ENCODE results near the gene MMP19. TPM values are rescaled to one million over a fixed set of nuclear protein-coding genes. Genes with fewer than 3 reads are reported as not detected.

Gene MMP19
- total and polyA plus RNA-seq, 3 donors from 2014 or later, result 1.3 to 6.5 (median 1.3) TPM

GRCh38 chr12:55818140-55818728 lies 24.5 kb downstream of the MMP19 start:
- Histone ChIP-seq H3K4me1 (peaks cover 21% of the 10 kb centered on the region), H3K4me3 (peak overlapping the region; percentile 89 to 93), H3K27me3 (no peaks in the 10 kb centered on the region), H3K27ac (peak overlapping the region; percentile 59 to 79), H3K9me3 (no peaks in the 10 kb centered on the region), H3K36me3 (ENCODE audit: low read depth, missing control alignments) (no peaks in the 10 kb centered on the region)
- 0 to 1% methylated on average over 16 to 17 of the region's 17 CpGs for WGBS, 2 donors
- intact Hi-C loops (cut with DNase I; ENCODE audit: low total_unique reads), result no loop called here
- no peak for TF ChIP-seq POLR2A (IDR thresholded peaks at IDR 0.05)
- TF ChIP-seq CTCF (IDR thresholded peaks at IDR 0.05), result no peak
- DNase-seq, result no peak

- H3K4me3 ChIP-seq, result peak within 1 kb of the TSS; percentile 89 to 93
- DNase-seq, result peak; percentile 100
- H3K27ac ChIP-seq, result peak within 1 kb of the TSS; percentile 93 to 94
- H3K4me1 ChIP-seq, result peaks cover 21% of the 10 kb centered on the region
- TF ChIP-seq POLR2A (IDR thresholded peaks at IDR 0.05), result no peak
- TF ChIP-seq CTCF (IDR thresholded peaks at IDR 0.05), result peak in 1 of 3 experiments; percentile 23
- no peaks in the 10 kb centered on the region for H3K36me3 ChIP-seq (ENCODE audit: low read depth, missing control alignments)
- H3K9me3 ChIP-seq, result no peaks in the 10 kb centered on the region
- 0% methylated on average over 38 of the region's 38 CpGs for WGBS, 2 donors
- no peaks in the 10 kb centered on the region for H3K27me3 ChIP-seq
- intact Hi-C loops (cut with DNase I; ENCODE audit: low total_unique reads), result no loop called here
Measured at GRCh38 chr12:55817345-55818139, 25.2 kb downstream of the MMP19 start, which contains the start of the genes ORMDL2 and SARNP. ORMDL2 (plus strand) TSS chr12:55818041; CDS start chr12:55819000, 959 bp downstream. SARNP (minus strand) TSS chr12:55817724; CDS start chr12:55817701, 23 bp downstream.

- Histone ChIP-seq H3K27me3 (no peaks in the 10 kb centered on the region), H3K36me3 (ENCODE audit: low read depth, missing control alignments) (no peaks in the 10 kb centered on the region), H3K4me1 (peaks cover 21% of the 10 kb centered on the region), H3K4me3 (peak overlapping the region; percentile 89 to 93), H3K27ac (peak overlapping the region; percentile 93 to 94), H3K9me3 (no peaks in the 10 kb centered on the region)
- TF ChIP-seq CTCF (IDR thresholded peaks at IDR 0.05), result no peak
- no peak for TF ChIP-seq POLR2A (IDR thresholded peaks at IDR 0.05)
- WGBS, 2 donors, result 0% methylated on average over 14 of the region's 14 CpGs
- intact Hi-C loops (cut with DNase I; ENCODE audit: low total_unique reads), result no loop called here
- DNase-seq, result no peak
Measured at GRCh38 chr12:55816881-55817344, 25.8 kb downstream of the MMP19 start.

- no peaks in the 10 kb centered on the region for H3K36me3 ChIP-seq (ENCODE audit: low read depth, missing control alignments)
- H3K4me1 ChIP-seq, result peaks cover 21% of the 10 kb centered on the region
- intact Hi-C loops (cut with DNase I; ENCODE audit: low total_unique reads), result no loop called here
- H3K27me3 ChIP-seq, result no peaks in the 10 kb centered on the region
- DNase-seq, result no peak
- H3K4me3 ChIP-seq, result no peak overlapping the region
- 76 to 78% methylated on average over 12 of the region's 12 CpGs for WGBS, 2 donors
- H3K9me3 ChIP-seq, result no peaks in the 10 kb centered on the region
- H3K27ac ChIP-seq, result peak overlapping the region; percentile 12 to 18
- no peak for TF ChIP-seq POLR2A (IDR thresholded peaks at IDR 0.05)
- TF ChIP-seq CTCF (IDR thresholded peaks at IDR 0.05), result no peak
Measured at GRCh38 chr12:55815473-55815872, 27.3 kb downstream of the MMP19 start.

Data from testis (tissue), 3 donors.